ENCODE measurements around the gene PTPRD.

The PTPRD gene

DNA sequence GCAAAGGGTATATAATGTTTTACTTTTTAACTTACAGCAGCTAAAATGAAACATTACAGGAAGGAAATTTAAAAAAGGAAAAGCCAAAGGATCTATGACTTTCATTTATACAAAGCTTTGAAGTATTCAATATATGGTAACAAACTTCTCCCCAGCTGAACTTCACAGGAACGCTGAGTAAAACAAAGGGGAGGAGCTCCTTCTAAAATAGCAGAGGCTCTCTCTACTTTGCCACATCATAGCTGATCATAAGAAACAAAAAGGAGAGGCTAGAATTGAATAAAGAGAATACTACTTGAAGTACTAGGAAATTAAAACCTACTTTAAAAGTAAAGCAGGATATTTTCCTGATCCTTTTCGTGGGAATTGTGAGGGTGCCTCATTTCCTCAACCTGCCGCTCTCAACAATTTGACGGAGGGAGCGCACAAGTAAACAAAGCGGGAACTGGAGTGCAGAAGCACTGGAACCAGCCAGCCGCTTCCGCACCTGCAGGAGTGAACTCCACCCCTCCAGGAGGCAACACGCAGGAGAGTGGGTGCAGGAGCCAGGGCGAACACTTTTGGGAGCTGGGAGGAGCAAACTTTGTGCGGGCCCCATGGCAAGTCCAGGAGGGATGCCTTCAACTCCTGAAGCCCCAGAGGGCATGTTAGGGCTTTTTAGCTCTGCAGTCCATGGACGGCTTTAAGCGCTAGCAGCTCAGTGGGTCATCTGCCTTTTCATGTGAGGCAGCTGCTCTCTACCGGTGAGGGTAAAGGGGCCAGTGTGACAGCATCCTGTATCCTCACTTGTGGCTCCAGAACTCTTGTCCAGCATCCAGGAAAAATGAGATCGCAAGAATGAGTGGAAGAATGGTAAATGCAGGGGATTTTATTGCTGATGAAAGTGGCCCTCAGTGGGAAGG, 757.4 kb downstream of the PTPRD start:
- DNase-seq, result no peak

DNA sequence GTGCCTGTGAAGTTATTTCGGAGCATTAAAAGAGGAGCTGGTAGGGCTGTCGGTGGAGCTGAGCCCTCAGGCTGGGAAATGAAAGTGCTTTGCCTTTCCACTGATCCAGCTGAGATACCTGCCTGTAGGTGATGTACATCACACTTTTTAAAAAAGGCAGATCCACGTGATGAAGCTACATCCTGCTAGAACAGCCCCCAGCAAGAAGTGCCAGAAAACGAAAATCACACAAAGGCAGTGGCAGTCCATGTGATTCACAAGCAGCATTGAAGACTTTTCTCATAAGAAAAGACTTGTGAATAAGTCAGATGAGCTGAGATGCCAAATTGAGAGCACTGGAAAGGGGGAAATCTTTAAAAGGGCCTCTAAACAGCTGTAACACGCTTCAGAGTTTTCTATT, 765.1 kb downstream of the PTPRD start:
- no peak for DNase-seq

DNA sequence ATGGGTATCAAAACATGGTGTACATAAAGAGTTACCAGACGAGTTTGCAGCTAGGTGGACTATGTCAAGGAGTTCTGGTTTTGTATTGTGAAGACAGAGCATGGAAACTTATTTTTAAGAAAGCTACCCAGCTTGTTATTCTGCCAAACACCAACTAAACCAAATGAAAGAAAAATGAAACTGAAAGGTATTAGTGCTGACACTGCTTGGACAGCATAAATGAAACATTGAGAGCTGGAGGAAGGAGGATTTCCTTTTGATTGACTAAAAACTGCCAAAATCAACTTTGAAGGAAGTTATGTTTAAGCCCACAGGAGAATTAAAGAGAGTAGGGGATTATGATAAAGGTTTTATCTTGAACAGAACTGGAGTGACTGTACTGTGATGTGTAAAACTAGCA, 766.2 kb downstream of the PTPRD start:
- no peak for DNase-seq

DNA sequence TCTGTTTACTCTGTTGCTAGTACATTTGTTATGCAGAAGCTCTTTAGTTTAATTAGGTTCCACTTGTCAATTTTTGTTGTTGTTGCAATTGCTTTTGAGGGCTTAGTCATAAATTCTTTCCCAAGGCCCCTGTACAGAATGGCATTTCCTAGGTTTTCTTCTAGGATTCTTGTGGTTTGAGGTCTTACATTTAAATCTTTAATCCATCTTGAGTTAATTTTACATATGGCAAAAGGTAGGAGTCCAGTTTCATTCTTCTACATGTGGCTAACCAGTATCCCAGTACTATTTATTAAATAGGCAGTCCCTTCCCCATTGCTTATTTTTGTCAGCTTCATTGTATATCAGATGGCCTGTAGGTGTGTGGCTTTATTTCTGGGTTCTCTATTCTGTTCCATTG, 792.4 kb downstream of the PTPRD start:
- DNase-seq, result no peak

DNA sequence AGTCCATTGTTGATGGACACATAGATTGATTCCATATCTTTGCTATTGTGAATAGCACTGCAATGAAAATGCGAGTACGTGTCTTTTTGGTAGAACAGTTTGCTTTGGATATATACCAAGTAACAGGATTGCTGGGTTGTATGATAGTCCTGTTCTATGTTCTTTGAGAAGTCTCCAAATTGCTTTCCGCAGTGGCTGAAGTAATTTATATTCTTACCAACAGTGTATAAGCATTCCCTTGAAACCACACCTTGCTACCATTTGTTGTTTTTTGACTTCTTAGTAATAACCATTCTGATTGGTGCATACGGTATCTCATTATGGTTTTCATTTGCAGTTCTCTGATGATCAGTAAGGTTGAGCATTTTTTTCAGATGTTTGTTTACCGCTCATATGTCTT, 792.9 kb downstream of the PTPRD start:
- no peak for DNase-seq

DNA sequence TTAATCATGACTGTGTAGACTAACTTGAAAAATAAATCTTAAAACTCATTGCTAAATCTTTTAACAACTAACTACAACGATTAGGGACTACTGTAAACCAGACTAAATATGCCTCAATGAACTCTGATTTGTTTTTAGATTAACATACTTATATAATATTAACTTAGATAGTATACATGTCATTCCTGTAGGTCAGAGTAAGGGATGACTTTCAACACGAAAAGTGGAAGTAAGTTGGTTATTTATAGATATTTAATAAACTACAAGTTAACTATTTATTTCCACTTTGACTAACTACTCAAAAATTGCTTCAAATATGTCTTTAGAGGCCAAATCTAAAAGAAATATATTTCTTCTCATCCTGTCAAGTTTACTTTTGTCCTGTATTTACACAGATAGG, 795.6 kb downstream of the PTPRD start:
- no peak for DNase-seq

DNA sequence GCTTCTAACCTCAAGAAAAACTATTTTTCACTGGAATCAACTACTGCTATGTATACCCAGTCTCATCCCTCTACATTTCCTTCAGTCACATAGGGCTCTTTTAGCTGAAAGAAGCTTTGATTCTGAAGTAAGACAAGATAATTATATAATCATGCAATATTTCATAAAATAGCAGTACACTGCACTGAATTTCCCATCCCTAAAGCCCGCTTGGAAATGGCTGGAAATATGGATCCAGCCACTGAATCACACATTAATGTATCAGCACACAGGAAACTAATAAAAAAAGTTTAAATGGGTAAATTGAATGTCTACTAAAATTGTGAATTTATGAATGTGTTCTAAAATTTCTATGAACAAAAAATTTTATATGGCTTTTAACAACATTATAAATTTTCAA, 808.7 kb downstream of the PTPRD start:
- no peak for DNase-seq

DNA sequence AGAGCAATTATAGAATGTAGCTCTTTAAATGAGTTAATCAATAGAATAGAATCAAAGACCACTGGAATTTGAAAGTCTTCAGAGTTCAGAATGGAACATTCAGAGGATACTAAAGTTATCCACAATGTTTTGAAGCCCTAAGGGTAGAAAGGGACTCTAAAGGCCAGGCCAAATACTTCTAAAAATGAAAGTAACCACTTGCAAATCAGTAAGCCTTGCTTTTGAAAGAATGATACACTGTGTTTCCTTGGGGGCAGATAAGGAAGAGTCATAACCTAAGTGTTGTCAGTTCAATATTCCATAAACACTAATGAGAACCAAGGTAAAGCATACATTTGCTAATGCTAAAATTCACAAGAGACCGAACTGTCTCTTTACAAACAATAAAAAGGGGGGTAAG, 813.5 kb downstream of the PTPRD start:
- DNase-seq, result no peak

DNA sequence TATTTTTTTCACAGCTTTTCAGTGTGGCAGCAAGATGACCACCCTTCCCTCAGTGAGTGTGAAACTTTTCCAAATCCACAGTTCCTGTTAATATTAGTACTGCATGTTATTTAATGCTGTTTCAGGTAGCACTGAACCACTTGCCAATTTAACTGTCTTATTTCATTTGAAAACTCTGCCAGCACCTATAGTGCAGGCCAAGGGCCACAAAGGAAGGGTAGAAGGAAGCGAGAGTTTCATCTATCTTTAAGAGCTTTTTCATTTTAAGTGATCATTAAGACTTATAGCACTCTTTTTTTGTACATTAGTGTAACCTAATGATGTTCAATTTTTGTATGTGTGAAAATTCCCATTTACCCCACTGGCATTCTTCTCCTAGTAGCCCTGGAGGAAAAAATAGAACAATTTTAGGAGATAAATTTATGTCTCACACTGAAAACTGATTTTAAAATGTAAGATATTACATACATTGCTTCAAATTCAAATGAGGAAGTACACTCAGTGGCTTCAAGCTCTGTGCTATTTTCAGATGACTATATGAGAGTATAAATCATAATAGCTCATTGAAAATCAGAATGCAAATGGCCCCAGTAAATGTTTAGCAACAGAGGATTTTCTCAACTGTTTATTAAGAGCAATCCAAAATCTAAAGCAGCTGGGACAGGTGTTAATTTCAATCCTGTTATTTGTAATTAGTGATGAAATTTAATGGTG, 820.5 kb downstream of the PTPRD start:
- no peak for DNase-seq

DNA sequence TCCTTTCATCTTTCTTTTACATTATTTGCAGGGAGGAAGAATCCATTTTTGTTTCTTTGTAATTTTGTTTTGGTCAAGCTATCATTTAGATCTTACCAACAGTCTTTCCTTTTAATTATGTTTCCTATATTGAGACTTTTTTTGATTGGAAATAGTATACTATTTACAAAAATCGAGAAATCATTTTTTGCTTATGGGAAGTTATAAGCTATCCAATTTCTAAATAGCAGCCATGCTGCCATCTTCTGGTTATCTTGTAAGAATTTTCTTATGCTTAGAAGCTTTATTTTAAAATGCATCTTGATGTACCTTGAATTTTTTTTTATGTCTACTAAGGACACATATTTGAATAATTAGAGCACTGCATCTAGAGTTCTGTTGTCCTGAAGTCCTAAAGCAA, 821.2 kb downstream of the PTPRD start:
- DNase-seq, result peak in 1 of 2 experiments; percentile 42

DNA sequence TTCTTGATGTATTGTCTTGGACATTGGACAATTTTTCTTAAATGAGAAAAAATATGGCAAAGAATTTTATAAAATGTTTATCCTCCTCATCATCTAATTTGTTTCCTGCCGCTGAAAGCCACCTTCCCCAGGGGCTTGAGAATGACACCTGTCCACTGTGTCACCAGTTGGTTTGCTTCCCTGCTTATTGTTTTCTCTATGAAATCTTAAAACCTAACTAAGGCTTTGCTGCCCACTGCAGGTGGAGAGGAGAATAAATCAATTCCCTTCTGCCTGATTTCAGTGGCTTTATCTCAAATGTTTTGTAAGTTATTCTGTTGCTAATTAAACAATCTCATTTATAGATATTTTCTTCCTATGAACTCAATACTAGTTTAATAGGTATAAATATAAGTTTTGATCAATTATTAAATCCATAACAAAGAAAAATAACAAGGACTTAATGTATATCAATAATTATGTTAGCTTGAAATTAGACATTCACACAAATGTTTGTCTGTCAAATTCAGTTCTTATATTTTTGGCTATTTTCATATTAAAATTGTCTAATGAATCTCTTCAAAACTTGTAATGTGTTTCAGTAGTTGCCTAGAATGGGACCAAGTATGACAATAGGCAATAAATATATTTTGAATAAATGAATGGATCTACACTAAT, 822.5 kb downstream of the PTPRD start:
- DNase-seq, result peak; percentile 44 to 77

DNA sequence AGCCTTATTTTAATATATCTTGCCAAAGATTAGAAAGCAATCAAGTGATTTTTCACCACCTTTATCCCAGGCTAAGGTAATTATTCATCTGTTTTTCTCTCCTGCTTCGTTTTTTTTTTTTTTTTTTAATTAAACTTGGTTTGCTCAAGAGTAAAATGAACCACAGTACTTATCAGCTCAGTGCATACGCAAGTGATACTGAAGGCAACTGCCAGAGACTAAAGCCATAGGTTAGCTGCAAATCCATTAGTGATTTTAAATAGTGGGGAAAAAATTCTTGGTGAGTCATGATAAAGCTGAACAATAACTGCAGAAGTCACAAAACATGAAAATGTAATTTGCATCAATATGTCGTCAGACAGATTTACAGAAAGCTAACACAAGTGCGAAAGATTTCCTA, 829.1 kb downstream of the PTPRD start:
- no peak for DNase-seq

DNA sequence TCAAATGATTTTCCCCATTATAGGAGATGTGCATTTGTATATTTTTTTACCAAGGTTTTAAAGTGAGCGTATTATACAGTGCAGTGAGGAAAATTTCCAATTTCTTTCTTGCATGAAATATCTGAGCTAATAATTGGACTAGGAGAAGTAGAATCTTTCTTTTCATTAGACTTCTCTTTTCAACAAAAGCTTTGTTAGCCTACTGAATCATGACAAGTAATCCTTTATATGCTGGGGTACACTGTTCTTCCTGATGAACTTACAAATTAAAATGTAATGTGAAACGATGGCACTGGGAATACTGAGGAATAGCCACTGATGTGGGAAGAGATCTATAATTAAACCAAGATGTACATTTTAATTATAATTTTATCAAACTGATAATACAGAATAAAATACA, 829.6 kb downstream of the PTPRD start:
- DNase-seq, result no peak

DNA sequence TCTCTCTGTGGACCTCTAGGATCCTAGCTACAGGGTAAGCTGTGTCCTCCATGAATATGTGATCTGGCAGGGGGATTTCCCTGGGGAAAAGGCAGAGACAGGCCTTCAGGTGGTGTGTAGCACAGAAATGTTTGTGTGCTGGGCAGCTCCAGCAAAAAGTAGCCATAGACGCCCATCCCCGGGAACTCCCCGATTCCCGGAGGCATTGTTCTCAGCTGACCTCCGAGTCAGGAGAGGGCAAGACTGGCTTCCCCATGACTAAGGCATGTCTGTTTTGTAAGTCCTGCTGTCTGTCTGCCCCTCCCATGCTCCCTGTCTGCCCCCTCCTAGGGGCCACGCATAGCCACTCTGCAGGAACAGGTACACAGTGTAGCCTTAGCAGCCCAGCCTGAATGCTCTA, 834.5 kb downstream of the PTPRD start:
- DNase-seq, result no peak

DNA sequence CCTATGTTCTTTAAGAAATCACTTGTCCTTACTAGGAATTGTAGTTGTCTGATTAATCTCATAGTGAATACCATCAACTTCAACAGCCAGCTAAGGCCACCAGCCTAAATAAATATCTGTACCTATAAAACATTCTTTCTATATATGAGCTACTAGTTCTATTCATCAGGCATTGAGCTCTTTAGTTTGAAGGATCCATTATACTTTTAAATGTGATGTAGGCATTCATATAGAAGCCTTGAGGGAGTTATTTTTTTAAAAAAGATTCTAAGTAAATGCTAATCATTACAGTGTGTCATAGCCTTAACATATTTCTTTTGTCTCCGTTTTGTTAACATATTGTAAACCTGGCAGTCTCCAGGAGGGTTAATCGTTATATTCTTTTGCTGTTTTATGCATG, 838.3 kb downstream of the PTPRD start:
- DNase-seq, result no peak

DNA sequence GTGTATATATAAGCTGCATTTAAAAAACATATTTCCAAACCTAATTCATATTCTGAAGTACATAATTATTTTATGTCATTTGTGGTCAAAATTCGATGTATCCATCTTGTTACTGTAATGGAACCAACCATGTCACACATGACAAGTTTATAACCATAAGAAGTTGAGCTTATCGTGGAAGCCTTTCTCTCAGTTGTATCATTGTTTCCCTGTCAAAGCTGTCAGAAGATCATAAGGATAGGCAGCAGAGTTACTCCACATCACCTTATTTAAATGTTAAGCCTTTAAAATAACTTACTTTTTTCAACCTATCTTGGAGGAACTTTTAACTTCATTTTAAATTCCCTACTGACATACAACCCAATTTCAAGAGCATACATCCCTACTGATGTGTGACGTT, 841.5 kb downstream of the PTPRD start:
- no peak for DNase-seq

DNA sequence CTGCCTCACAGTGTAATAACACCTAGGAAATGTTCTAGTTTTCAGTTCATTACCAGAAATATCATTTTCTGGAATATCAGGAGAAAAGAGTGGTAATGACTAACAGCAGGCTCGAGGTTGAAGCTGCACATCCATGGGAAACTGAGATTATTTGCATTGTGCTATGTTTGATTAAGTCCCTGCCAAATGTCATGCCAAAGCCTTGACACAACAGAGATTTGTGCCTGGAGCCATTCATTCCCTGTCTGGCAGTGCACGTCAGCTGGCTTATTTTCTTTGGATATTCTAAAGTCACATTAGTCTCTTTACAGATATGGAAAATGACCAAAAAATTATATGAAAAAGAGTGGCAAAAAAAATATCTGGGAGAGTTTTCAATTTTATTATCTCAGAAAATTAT, 848.0 kb downstream of the PTPRD start:
- no peak for DNase-seq

DNA sequence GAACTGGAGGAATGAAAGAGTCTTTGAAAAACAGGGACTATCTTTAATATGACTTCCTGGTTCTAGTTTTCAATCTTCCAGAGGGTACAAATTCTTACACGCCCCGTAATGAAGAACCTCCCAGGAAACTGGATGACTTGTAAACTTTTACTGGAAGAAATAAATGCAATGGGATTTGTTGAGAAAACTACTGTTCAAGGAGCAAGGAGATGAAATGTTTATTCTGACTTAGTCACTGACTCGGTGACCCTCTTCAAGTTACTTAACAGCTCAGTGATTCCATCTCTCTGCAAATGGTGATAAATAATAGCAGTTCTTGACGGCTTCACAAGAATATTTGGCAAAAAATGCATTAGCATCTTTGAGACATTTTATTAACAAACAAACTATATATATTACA, 858.6 kb downstream of the PTPRD start:
- DNase-seq, result no peak

DNA sequence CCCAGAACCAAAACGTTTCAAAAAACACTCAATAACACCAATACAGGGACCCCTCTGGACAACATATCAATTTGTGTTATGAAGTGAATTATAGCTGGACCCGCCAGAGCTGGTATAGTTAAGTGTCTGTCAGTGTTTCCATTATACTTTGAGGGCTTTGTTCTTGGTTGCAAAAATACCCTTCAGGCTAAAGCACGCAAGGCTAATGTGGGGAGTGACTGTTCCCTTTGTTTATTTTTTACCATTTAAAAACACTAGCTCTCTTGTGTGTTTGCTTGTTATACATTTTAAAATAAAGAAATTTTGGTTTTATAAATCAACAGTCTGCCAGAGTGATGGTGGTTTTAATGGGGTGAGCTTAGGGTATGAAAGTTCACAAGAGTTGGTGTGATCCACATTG, 859.5 kb downstream of the PTPRD start:
- DNase-seq, result no peak

DNA sequence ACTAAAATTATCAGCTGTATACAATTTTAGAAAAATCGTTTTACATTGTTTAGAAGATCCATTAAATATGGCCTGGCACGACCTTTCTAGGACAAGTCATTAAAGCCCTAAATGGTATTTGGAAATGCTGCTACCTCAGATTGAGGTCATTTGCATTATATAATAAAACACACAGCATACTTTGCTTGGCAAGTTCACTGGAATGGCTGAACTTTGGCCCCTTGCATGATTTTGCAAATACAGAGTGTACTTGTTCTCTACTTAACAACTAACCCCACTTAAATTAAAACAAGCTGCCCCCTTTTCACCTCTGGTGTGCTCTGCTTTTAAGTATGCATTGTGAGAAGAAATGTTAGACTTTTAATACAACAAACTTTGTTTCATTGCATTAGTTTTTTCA, 860.1 kb downstream of the PTPRD start:
- no peak for DNase-seq

DNA sequence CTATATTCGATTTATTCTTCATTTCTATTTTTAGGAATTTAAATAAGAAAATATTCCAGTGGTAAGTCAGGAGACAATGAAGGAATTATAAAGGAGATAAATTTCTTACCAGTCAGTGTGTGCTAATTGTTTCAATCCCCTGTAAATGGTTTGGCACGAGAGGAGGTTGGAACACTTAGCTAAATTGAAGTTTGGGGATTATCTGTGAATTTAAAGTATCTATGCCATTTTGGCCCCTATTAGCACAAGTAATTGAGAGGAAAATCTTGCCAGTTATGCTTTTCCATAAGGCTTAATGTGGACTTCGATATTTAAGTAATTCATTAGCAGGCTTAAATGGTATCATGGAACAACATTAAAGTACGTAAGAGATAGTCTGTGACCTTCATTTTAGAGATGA, 860.8 kb downstream of the PTPRD start:
- peak; percentile 10 to 63 for DNase-seq

DNA sequence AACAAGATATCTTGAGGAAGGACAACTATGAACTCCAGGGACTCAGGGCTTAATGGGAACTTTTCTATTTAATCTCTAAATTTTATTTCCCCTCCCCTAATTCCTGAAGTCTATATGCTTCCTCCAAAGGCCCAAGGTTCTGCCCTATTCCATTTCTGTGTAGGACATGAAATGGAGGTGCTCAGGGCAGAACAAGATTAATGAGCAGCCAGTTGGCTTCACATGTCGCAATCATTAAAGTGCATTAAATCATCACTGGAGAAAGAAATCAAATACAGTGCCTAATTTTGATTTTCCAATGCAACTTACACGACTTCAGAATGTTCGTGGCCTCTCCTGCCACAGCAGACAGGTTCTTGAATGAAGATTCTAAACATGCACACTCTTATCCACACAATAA, 862.1 kb downstream of the PTPRD start:
- DNase-seq, result no peak

DNA sequence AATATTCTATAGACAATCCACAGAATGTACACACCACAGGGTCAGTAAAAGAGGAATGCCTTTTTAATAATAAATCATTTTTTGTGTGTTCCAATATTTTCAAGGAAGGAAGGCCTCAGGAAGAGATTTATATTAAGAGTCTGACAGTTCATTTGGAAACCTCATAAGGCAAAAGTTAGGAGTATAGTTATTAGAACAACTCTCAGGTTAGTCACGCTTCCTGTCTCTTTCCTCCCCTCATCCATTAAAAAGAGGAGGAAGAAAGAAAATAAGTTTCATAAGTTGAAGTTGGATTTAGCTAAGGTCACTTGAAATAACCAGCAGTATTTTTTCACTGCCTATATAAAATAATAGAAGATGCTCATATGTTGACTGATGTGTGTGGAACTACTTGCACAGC, 863.2 kb downstream of the PTPRD start:
- no peak for DNase-seq

DNA sequence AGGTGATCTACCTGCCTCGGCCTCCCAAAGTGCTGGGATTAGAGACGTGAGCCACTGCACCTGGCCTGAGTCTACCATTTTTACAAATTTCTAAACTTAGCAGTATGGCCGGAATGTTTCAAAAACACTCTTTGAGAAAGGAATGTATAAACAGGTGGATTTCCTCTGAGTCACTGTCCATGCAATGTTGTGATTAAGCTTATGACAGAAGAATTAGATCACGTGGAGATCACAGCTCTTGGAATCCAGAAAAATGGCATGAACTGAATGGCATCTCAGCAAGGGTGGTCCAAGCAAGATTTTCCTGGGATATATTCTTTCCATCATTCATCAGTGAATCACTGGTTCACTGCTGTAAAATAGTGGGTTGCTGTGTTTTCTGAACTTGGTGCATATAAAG, 865.0 kb downstream of the PTPRD start:
- no peak for DNase-seq

Measured in NCI-H524 (cell line).